Caco-2 (cell line): Measurements from ENCODE around the gene ACADVL. TPM values are rescaled to one million over a fixed set of nuclear protein-coding genes. Genes with fewer than 3 reads are reported as not detected.

ENCODE experiments used
- BruUV-seq: library from RNA; stranded (reverse); fragments of 400-500 nt; replicated peaks from 2 replicates; lab custom pipeline; 2021; lab: Mats Ljungman, UMichigan
- CTCF ChIA-PET: fragments of 300-600 bp; sonication (Branson Sonifier 250); formaldehyde crosslinking; loops from one replicate; lab custom pipeline; 2022; ENCODE audit warnings: antibody characterized with exemption; lab: Charles Lee
- POLR2A ChIA-PET: fragments of 300-600 bp; sonication (Branson Sonifier 250); formaldehyde crosslinking; loops from one replicate; lab custom pipeline; 2022; ENCODE audit warnings: antibody characterized with exemption; lab: Charles Lee
- DNase-seq, 2 experiments: peaks; one replicate each; pipeline versions ENCODE4 v3.0.0 to v3.0.0-alpha.2; 2020 to 2022
- H3K27me3 ChIP-seq: replicated peaks from 2 replicates; pipeline ENCODE4 v1.6.0; 2011; ENCODE audit warnings: low read length; ENCODE audit not compliant: control insufficient read depth, insufficient read depth
- H3K36me3 ChIP-seq: 2 replicates; pipeline ENCODE4 v1.5.1; 2011; ENCODE audit warnings: low read length; ENCODE audit not compliant: control insufficient read depth, insufficient read depth
- H3K4me1 ChIP-seq: fragments of 250-450 bp; sonication (Bioruptor Pico); 2 replicates; pipeline ENCODE4 v1.5.1; 2020; ENCODE audit warnings: mild to moderate bottlenecking
- H3K4me3 ChIP-seq: 2 replicates; pipeline ENCODE4 v1.5.1; 2011; ENCODE audit warnings: low read depth, mild to moderate bottlenecking, control low read depth, low read length
- H3K9me3 ChIP-seq: fragments of 250-450 bp; sonication (Bioruptor Pico); 2 replicates; pipeline ENCODE4 v1.5.1; 2020; ENCODE audit warnings: mild to moderate bottlenecking, moderate library complexity
- H3K27ac Mint-ChIP-seq: one replicate; pipeline ENCODE4 v1.8.0; 2022; ENCODE audit warnings: mixed read lengths; ENCODE audit not compliant: unreplicated experiment
- H3K27me3 Mint-ChIP-seq: one replicate; pipeline ENCODE4 v1.8.0; 2022; ENCODE audit warnings: mixed read lengths; ENCODE audit not compliant: insufficient read depth, unreplicated experiment
- H3K36me3 Mint-ChIP-seq: one replicate; pipeline ENCODE4 v1.8.0; 2022; ENCODE audit warnings: mild to moderate bottlenecking, mixed read lengths; ENCODE audit not compliant: insufficient read depth, unreplicated experiment
- H3K4me1 Mint-ChIP-seq: one replicate; pipeline ENCODE4 v1.8.0; 2022; ENCODE audit warnings: low read depth, mixed read lengths; ENCODE audit not compliant: unreplicated experiment
- H3K4me3 Mint-ChIP-seq: one replicate; pipeline ENCODE4 v1.8.0; 2022; ENCODE audit warnings: mild to moderate bottlenecking, moderate library complexity, mixed read lengths; ENCODE audit not compliant: unreplicated experiment
- H3K9me3 Mint-ChIP-seq: one replicate; pipeline ENCODE4 v1.8.0; 2022; ENCODE audit warnings: mixed read lengths; ENCODE audit not compliant: unreplicated experiment
- intact Hi-C: fragments of 100-400 bp; cut with micrococcal nuclease; formaldehyde crosslinking; loops from one replicate; pipeline ENCODE4 v1.10.0; 2022; ENCODE audit not compliant: unreplicated experiment
- total RNA-seq: library from RNA; stranded (reverse); gene quantifications from 2 replicates; pipeline ENCODE4 v1.2.3, GENCODE V29; 2022
- TF ChIP-seq, protein P1 (sequence below), 2 experiments: fragments of 200-600 bp in 1 of 2; IDR thresholded peaks; 1 replicate in 1 of 2; 2 replicates in 1 of 2; pipeline versions ENCODE4 v1.5.1 to v1.8.0; 2011 to 2022; ENCODE audit warnings: antibody characterized with exemption in 1 of 2, control low read depth in 1 of 2, inconsistent platforms in 1 of 2, low read depth in 1 of 2, low read length in 1 of 2, mild to moderate bottlenecking in 1 of 2, moderate library complexity in 1 of 2; ENCODE audit not compliant: insufficient read depth in 1 of 2, severe bottlenecking in 1 of 2, unreplicated experiment in 1 of 2

The ACADVL gene
- total RNA-seq, 1 experiment from 2014 or later = 133 TPM

DNA sequence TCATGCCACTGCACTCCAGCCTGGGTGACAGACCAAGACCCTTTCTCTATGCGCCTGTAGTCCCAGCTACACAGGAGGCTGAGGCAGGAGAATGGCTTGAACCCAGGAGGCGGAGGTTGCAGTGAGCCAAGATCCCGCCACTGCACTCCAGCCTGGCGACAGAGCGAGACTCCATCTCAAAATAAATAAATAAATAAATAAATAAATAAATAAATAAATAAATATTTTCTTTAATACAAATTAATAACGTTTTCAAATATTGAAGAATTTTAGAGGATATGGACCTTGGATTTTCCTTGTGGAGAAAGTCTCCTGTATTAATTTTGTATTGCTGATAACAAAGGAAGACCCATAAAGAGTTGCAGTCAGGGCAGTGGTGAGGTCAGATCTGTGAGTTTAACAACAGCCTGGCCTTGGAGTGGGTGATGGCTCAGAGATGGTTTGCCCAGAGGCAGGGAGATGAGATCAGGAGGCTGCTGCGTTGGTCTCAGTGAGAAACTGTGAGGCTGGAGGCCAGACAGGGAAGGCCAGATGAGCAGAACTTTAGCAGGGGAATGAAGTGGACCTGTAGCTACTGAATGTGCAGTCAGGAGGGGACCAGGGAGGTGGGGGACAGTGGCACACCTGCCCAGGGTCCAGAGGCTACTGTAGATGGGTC, 36.2 kb upstream of the ACADVL start:
- Histone ChIP-seq H3K27me3 (no peaks in the 10 kb centered on the region), H3K4me3 (no peak overlapping the region), H3K9me3 (no peaks in the 10 kb centered on the region), H3K4me1 (no peaks in the 10 kb centered on the region), H3K36me3 (no peaks in the 10 kb centered on the region)
- Mint-ChIP-seq H3K4me3 (no peak overlapping the region), H3K27ac (no peak overlapping the region), H3K9me3 (no peaks in the 10 kb centered on the region), H3K27me3 (no peaks in the 10 kb centered on the region), H3K36me3 (no peaks in the 10 kb centered on the region), H3K4me1 (no peaks in the 10 kb centered on the region)
- ChIA-PET CTCF (no interaction called here), POLR2A (no interaction called here)
- intact Hi-C loops = no loop called here
- no TSS peak for BruUV-seq
- TF ChIP-seq, protein P1, sequence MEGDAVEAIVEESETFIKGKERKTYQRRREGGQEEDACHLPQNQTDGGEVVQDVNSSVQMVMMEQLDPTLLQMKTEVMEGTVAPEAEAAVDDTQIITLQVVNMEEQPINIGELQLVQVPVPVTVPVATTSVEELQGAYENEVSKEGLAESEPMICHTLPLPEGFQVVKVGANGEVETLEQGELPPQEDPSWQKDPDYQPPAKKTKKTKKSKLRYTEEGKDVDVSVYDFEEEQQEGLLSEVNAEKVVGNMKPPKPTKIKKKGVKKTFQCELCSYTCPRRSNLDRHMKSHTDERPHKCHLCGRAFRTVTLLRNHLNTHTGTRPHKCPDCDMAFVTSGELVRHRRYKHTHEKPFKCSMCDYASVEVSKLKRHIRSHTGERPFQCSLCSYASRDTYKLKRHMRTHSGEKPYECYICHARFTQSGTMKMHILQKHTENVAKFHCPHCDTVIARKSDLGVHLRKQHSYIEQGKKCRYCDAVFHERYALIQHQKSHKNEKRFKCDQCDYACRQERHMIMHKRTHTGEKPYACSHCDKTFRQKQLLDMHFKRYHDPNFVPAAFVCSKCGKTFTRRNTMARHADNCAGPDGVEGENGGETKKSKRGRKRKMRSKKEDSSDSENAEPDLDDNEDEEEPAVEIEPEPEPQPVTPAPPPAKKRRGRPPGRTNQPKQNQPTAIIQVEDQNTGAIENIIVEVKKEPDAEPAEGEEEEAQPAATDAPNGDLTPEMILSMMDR (IDR thresholded peaks at IDR 0.05; ENCODE audit: insufficient read depth in 1 of 2, low read depth in 1 of 2, low read length in 1 of 2, severe bottlenecking in 1 of 2, unreplicated experiment in 1 of 2) = no peak
- no peak for DNase-seq

DNA sequence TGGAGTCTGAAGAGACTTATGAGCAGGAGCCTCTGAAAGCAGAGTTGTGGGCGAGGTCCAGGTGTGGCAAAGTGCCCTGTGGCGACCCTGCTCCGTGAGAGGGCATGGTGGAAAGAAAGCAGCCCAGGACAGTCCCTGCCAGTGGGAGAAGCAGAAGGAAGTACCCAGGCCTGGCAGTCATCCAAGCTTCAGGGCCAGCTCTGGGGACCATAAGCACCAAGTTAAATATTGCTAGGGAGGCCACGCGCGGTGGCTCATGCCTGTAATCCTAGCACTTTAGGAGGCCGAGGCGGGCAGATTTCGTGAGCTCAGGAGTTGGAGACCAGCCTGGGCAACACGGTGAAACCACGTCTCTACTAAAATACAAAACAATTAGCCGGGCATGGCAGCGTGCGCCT, 35.6 kb upstream of the ACADVL start:
- no peak overlapping the region for H3K4me3 Mint-ChIP-seq
- Histone ChIP-seq H3K36me3 (no peaks in the 10 kb centered on the region), H3K4me1 (no peaks in the 10 kb centered on the region), H3K4me3 (no peak overlapping the region), H3K27me3 (no peaks in the 10 kb centered on the region), H3K9me3 (no peaks in the 10 kb centered on the region)
- no peaks in the 10 kb centered on the region for H3K9me3 Mint-ChIP-seq
- ChIA-PET CTCF (no interaction called here), POLR2A (no interaction called here)
- TF ChIP-seq, protein P1 (IDR thresholded peaks at IDR 0.05; ENCODE audit: insufficient read depth in 1 of 2, low read depth in 1 of 2, low read length in 1 of 2, severe bottlenecking in 1 of 2, unreplicated experiment in 1 of 2) = no peak
- H3K36me3 Mint-ChIP-seq = no peaks in the 10 kb centered on the region
- H3K4me1 Mint-ChIP-seq = no peaks in the 10 kb centered on the region
- DNase-seq = no peak
- intact Hi-C loops = no loop called here
- H3K27me3 Mint-ChIP-seq = no peaks in the 10 kb centered on the region
- BruUV-seq = no TSS peak
- H3K27ac Mint-ChIP-seq = no peak overlapping the region

DNA sequence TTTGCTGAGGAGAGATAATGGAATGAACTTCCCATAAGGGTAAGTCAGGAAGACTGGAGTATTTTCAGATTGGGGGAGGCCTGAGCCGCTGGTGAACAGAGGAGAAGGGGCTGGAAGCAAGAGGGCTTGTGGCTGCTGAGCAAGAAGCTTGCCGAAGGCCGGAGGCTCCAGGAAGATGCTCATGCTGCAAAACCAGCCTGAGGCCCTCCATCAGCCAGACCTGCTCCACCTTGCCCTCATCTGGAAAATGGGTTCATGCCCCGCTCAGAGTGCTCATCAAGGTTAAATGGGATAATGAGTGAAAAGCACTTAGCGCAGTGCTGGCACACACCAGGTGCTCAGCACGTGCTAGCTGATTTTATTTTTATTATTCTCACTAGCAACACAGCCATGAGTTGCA, 35.1 kb upstream of the ACADVL start:
- no peaks in the 10 kb centered on the region for H3K9me3 Mint-ChIP-seq
- H3K27ac Mint-ChIP-seq = no peak overlapping the region
- no TSS peak for BruUV-seq
- CTCF ChIA-PET = no interaction called here
- H3K27me3 ChIP-seq = no peaks in the 10 kb centered on the region
- H3K9me3 ChIP-seq = no peaks in the 10 kb centered on the region
- no peak overlapping the region for H3K4me3 ChIP-seq
- POLR2A ChIA-PET = no interaction called here
- H3K27me3 Mint-ChIP-seq = no peaks in the 10 kb centered on the region
- no peaks in the 10 kb centered on the region for H3K4me1 ChIP-seq
- H3K4me1 Mint-ChIP-seq = no peaks in the 10 kb centered on the region
- intact Hi-C loops = no loop called here
- DNase-seq = no peak
- no peaks in the 10 kb centered on the region for H3K36me3 Mint-ChIP-seq
- H3K4me3 Mint-ChIP-seq = no peak overlapping the region
- no peaks in the 10 kb centered on the region for H3K36me3 ChIP-seq
- TF ChIP-seq, protein P1 (IDR thresholded peaks at IDR 0.05; ENCODE audit: insufficient read depth in 1 of 2, low read depth in 1 of 2, low read length in 1 of 2, severe bottlenecking in 1 of 2, unreplicated experiment in 1 of 2) = no peak
